RWPE1 (cell line): Measurements from ENCODE around the gene CLBA1.

ENCODE experiments used
- CTCF ChIA-PET: fragments of 350-600 bp; sonication (Branson Sonifier 250); formaldehyde crosslinking; extraction: SDS; loops from one replicate; lab custom pipeline; 2021; lab: Yijun Ruan, JAX
- POLR2A ChIA-PET: fragments of 400-600 bp; formaldehyde crosslinking; extraction: SDS; loops from one replicate; lab custom pipeline; 2020; ENCODE audit warnings: antibody characterized with exemption; ENCODE audit not compliant: low non-redundant PET; lab: Yijun Ruan, JAX
- DNase-seq: peaks from one replicate; pipeline ENCODE4 v3.0.0; 2012; ENCODE audit warnings: low spot score
- H3K27ac ChIP-seq: fragments of 450-650 bp; 2 replicates; pipeline ENCODE4 v1.5.1; 2017
- CTCF ChIP-seq: fragments of 450-650 bp; conservative IDR thresholded peaks from 2 replicates; pipeline ENCODE4 v1.5.1; 2017; ENCODE audit warnings: low read depth, mild to moderate bottlenecking

Gene CLBA1

GRCh38 chr14:104968541-104969401 is 16.8 kb upstream of the CLBA1 start:
- CTCF ChIA-PET = interaction anchor here (0.6 to 1.0 kb wide), 2 partner anchors 73 to 88 kb away, joined by 3 to 4 read pairs; no protein-coding TSS in a partner anchor
- TF ChIP-seq CTCF = no peak
- peak; percentile 62 for DNase-seq
- POLR2A ChIA-PET = interaction anchor here (0.6 to 1.5 kb wide), 5 partner anchors 8 to 122 kb away, joined by 3 to 5 read pairs (median 3); no protein-coding TSS in a partner anchor
- peak overlapping the region; percentile 100 for H3K27ac ChIP-seq

- POLR2A ChIA-PET = interaction anchor here (0.9 to 1.5 kb wide), 4 partner anchors 15 to 121 kb away, joined by 3 to 5 read pairs (median 4); no protein-coding TSS in a partner anchor
- TF ChIP-seq CTCF = no peak
- peak overlapping the region; percentile 100 for H3K27ac ChIP-seq
- DNase-seq = no peak
- CTCF ChIA-PET = interaction anchor here (0.6 to 1.2 kb wide), 3 partner anchors 9 to 89 kb away, joined by 3 to 4 read pairs (median 4); no protein-coding TSS in a partner anchor
These were observed 15.8 kb upstream of the CLBA1 start for GRCh38 chr14:104969741-104970230.

GRCh38 chr14:104970231-104971068 is 15.1 kb upstream of the CLBA1 start:
- ChIA-PET CTCF (interaction anchor here (0.8 to 1.2 kb wide), 2 partner anchors 9 to 76 kb away, joined by 3 to 4 read pairs; no protein-coding TSS in a partner anchor), POLR2A (interaction anchor here (0.7 to 1.2 kb wide), 4 partner anchors 16 to 116 kb away, joined by 3 read pairs; no protein-coding TSS in a partner anchor)
- peak; percentile 79 for DNase-seq
- TF ChIP-seq CTCF = no peak
- H3K27ac ChIP-seq = peak overlapping the region; percentile 100

- ChIA-PET CTCF (interaction anchor here (0.6 to 5.8 kb wide), 3 partner anchors 73 to 159 kb away, joined by 3 to 42 read pairs (median 4); no protein-coding TSS in a partner anchor), POLR2A (interaction anchor here (0.6 to 0.7 kb wide), 2 partner anchors 24 to 69 kb away, joined by 5 to 7 read pairs; no protein-coding TSS in a partner anchor)
- no peak for TF ChIP-seq CTCF
- no peak for DNase-seq
- peak overlapping the region; percentile 100 for H3K27ac ChIP-seq
These were observed 13.9 kb upstream of the CLBA1 start for GRCh38 chr14:104971447-104972240.

GRCh38 chr14:104972301-104973134 is 13.1 kb upstream of the CLBA1 start:
- ChIA-PET CTCF (interaction anchor here (0.5 to 5.8 kb wide), 7 partner anchors 10 to 160 kb away, joined by 3 to 42 read pairs (median 4); no protein-coding TSS in a partner anchor), POLR2A (interaction anchor here (0.5 to 1.0 kb wide), 3 partner anchors 44 to 525 kb away, joined by 4 to 7 read pairs (median 4); no protein-coding TSS in a partner anchor)
- DNase-seq = peak; percentile 86
- peak overlapping the region; percentile 100 for H3K27ac ChIP-seq
- peak; percentile 28; the same call in 1 of the 2 replicates for TF ChIP-seq CTCF
